IMR-90 (cell line): ENCODE data around the gene GPSM3. TPM values are rescaled to one million over a fixed set of nuclear protein-coding genes. Genes with fewer than 3 reads are reported as not detected.

Source experiments
- ATAC-seq: fragments of 200-7000 bp; cut with Tn5 transposase; 2 replicates; pipeline ENCODE4 v1.9.1; 2020; ENCODE audit warnings: low read depth, mild to moderate bottlenecking, moderate library complexity
- BruUV-seq: library from RNA; stranded (reverse); fragments of 400-500 nt; replicated peaks from 2 replicates; lab custom pipeline; 2021; lab: Mats Ljungman, UMichigan
- CTCF ChIA-PET: fragments of 300-600 bp; formaldehyde crosslinking; extraction: SDS; loops from one replicate; lab custom pipeline; 2021; ENCODE audit warnings: antibody characterized with exemption; lab: Yijun Ruan, JAX
- POLR2A ChIA-PET: fragments of 300-600 bp; sonication (Branson Sonifier 250); formaldehyde crosslinking; loops from one replicate; lab custom pipeline; 2022; ENCODE audit warnings: antibody characterized with exemption; ENCODE audit not compliant: unreplicated experiment; lab: Charles Lee
- DNase-seq: peaks from one replicate; pipeline ENCODE4 v3.0.0; 2013
- H2AFZ ChIP-seq: replicated peaks from 2 replicates; pipeline ENCODE3; 2013; ENCODE audit warnings: low read length, mild to moderate bottlenecking; ENCODE audit not compliant: poor library complexity
- H2AK5ac ChIP-seq: 2 replicates; pipeline ENCODE4 v1.6.1; 2013; ENCODE audit warnings: low read depth, low read length, inconsistent platforms
- H2AK9ac ChIP-seq: replicated peaks from 2 replicates; pipeline ENCODE3; 2013; ENCODE audit warnings: mild to moderate bottlenecking, low read depth, low read length, moderate library complexity; ENCODE audit not compliant: poor library complexity
- H2BK120ac ChIP-seq: 2 replicates; pipeline ENCODE4 v1.6.1; 2013; ENCODE audit warnings: low read depth, low read length, inconsistent platforms
- H2BK15ac ChIP-seq: 3 replicates; pipeline ENCODE4 v1.6.1; 2013; ENCODE audit warnings: low read depth, low read length, inconsistent platforms
- H2BK20ac ChIP-seq: 2 replicates; pipeline ENCODE4 v1.6.1; 2013; ENCODE audit warnings: low read depth, mild to moderate bottlenecking, inconsistent platforms, low read length, moderate library complexity
- H2BK5ac ChIP-seq: 2 replicates; pipeline ENCODE4 v1.6.1; 2013; ENCODE audit warnings: mild to moderate bottlenecking, low read depth, low read length, inconsistent platforms; ENCODE audit not compliant: poor library complexity, severe bottlenecking
- H3K14ac ChIP-seq: replicated peaks from 2 replicates; pipeline ENCODE4 v1.6.1; 2013; ENCODE audit warnings: low read depth, low read length, inconsistent platforms
- H3K18ac ChIP-seq: 2 replicates; pipeline ENCODE4 v1.6.1; 2013; ENCODE audit warnings: low read depth, low read length, control low read depth
- H3K23ac ChIP-seq: 2 replicates; pipeline ENCODE4 v1.6.1; 2013; ENCODE audit warnings: low read depth, low read length, inconsistent platforms
- H3K27ac ChIP-seq: 2 replicates; pipeline ENCODE4 v1.5.1; 2013; ENCODE audit warnings: mild to moderate bottlenecking, control low read depth, low read length; ENCODE audit not compliant: insufficient read depth
- H3K27me3 ChIP-seq: 2 replicates; pipeline ENCODE4 v1.6.1; 2013; ENCODE audit warnings: low read length; ENCODE audit not compliant: control insufficient read depth, insufficient read depth
- H3K36me3 ChIP-seq: 2 replicates; pipeline ENCODE4 v1.6.1; 2013; ENCODE audit warnings: low read length, mixed read lengths; ENCODE audit not compliant: control insufficient read depth, insufficient read depth
- H3K4ac ChIP-seq: 2 replicates; pipeline ENCODE4 v1.6.1; 2013; ENCODE audit warnings: low read depth, low read length, inconsistent platforms
- H3K4me1 ChIP-seq: 2 replicates; pipeline ENCODE4 v1.6.1; 2013; ENCODE audit warnings: low read length, mixed read lengths; ENCODE audit not compliant: control insufficient read depth, insufficient read depth
- H3K4me2 ChIP-seq: 2 replicates; pipeline ENCODE4 v1.6.1; 2013; ENCODE audit warnings: low read depth, mild to moderate bottlenecking, control low read depth, low read length, moderate library complexity
- H3K4me3 ChIP-seq: 2 replicates; pipeline ENCODE4 v1.5.1; 2013; ENCODE audit warnings: low read depth, mild to moderate bottlenecking, control low read depth, low read length, moderate library complexity; ENCODE audit not compliant: insufficient read depth
- H3K56ac ChIP-seq: 2 replicates; pipeline ENCODE4 v1.6.1; 2013; ENCODE audit warnings: low read length, inconsistent platforms; ENCODE audit not compliant: insufficient read depth; ENCODE audit errors: extremely low read depth
- H3K79me1 ChIP-seq, 2 experiments: 2 replicates each; pipeline ENCODE4 v1.6.1; 2013; ENCODE audit warnings: low read length in 2 of 2, inconsistent platforms in 1 of 2, low read depth in 1 of 2
- H3K9ac ChIP-seq: 2 replicates; pipeline ENCODE4 v1.6.1; 2013; ENCODE audit warnings: low read depth, low read length, control low read depth
- H3K9me1 ChIP-seq: 2 replicates; pipeline ENCODE4 v1.6.1; 2013; ENCODE audit warnings: low read length, inconsistent platforms; ENCODE audit not compliant: insufficient read depth
- H3K9me3 ChIP-seq: 2 replicates; pipeline ENCODE4 v1.6.1; 2013; ENCODE audit warnings: low read length; ENCODE audit not compliant: control insufficient read depth, insufficient read depth
- H4K20me1 ChIP-seq: 2 replicates; pipeline ENCODE4 v1.6.1; 2013; ENCODE audit warnings: low read length, inconsistent platforms; ENCODE audit not compliant: insufficient read depth
- H4K5ac ChIP-seq: 2 replicates; pipeline ENCODE4 v1.6.1; 2013; ENCODE audit warnings: mild to moderate bottlenecking, low read depth, low read length, control low read depth
- H4K8ac ChIP-seq, 2 experiments: 2 replicates each; pipeline ENCODE4 v1.6.1; 2013; ENCODE audit warnings: low read depth in 2 of 2, low read length in 2 of 2, control low read depth in 1 of 2, inconsistent platforms in 1 of 2
- H4K91ac ChIP-seq: 2 replicates; pipeline ENCODE4 v1.6.1; 2013; ENCODE audit warnings: low read depth, low read length, inconsistent platforms; ENCODE audit not compliant: insufficient read depth
- BHLHE40 ChIP-seq: fragments of 150-350 bp; IDR thresholded peaks from 2 replicates; pipeline ENCODE4 v1.6.1; 2016; ENCODE audit warnings: mild to moderate bottlenecking, low read depth, low read length
- CEBPB ChIP-seq: IDR thresholded peaks from 2 replicates; pipeline ENCODE4 v1.6.1; 2012; ENCODE audit warnings: low read depth, low read length, improper control_type of control experiment
- CHD1 ChIP-seq: IDR thresholded peaks from 2 replicates; pipeline ENCODE4 v1.6.1; 2012; ENCODE audit warnings: low read depth, low read length, improper control_type of control experiment
- CTCF ChIP-seq: conservative IDR thresholded peaks from 2 replicates; pipeline ENCODE4 v1.5.1; 2012; ENCODE audit warnings: mild to moderate bottlenecking, low read depth, low read length, improper control_type of control experiment
- ELK1 ChIP-seq: fragments of 150-350 bp; IDR thresholded peaks from 2 replicates; pipeline ENCODE4 v1.6.1; 2016; ENCODE audit warnings: low read depth, mild to moderate bottlenecking, low read length, moderate library complexity, borderline replicate concordance
- FOS ChIP-seq: fragments of 150-350 bp; IDR thresholded peaks from 2 replicates; pipeline ENCODE4 v1.6.1; 2016; ENCODE audit warnings: low read depth, low read length
- MAFK ChIP-seq: IDR thresholded peaks from 2 replicates; pipeline ENCODE4 v1.6.1; 2012; ENCODE audit warnings: low read depth, low read length, improper control_type of control experiment
- MAZ ChIP-seq: IDR thresholded peaks from 2 replicates; pipeline ENCODE4 v1.6.1; 2012; ENCODE audit warnings: low read depth, mild to moderate bottlenecking, low read length, improper control_type of control experiment, moderate library complexity, borderline replicate concordance
- MXI1 ChIP-seq: IDR thresholded peaks from 2 replicates; pipeline ENCODE4 v1.6.1; 2012; ENCODE audit warnings: low read depth, mild to moderate bottlenecking, low read length, moderate library complexity, borderline replicate concordance
- NFE2L2 ChIP-seq: fragments of 150-350 bp; IDR thresholded peaks from 2 replicates; pipeline ENCODE4 v1.6.1; 2016; ENCODE audit warnings: low read depth, mild to moderate bottlenecking, low read length
- POLR2A ChIP-seq: IDR thresholded peaks from 2 replicates; pipeline ENCODE4 v1.6.1; 2012; ENCODE audit warnings: mild to moderate bottlenecking, low read depth, low read length
- RAD21 ChIP-seq: IDR thresholded peaks from 2 replicates; pipeline ENCODE4 v1.6.1; 2012; ENCODE audit warnings: low read length, improper control_type of control experiment
- RCOR1 ChIP-seq: IDR thresholded peaks from 2 replicates; pipeline ENCODE4 v1.6.1; 2012; ENCODE audit warnings: mild to moderate bottlenecking, low read length, improper control_type of control experiment; ENCODE audit not compliant: insufficient replicate concordance
- RFX5 ChIP-seq: IDR thresholded peaks from 2 replicates; pipeline ENCODE4 v1.8.0; 2012; ENCODE audit warnings: low read depth, mild to moderate bottlenecking, low read length, moderate library complexity
- SMC3 ChIP-seq: fragments of 150-350 bp; IDR thresholded peaks from 2 replicates; pipeline ENCODE4 v1.6.1; 2016; ENCODE audit warnings: low read depth, mild to moderate bottlenecking, antibody characterized with exemption, low read length, moderate library complexity
- USF2 ChIP-seq: fragments of 150-350 bp; IDR thresholded peaks from 2 replicates; pipeline ENCODE4 v1.6.1; 2017; ENCODE audit warnings: mild to moderate bottlenecking, antibody characterized with exemption, low read length, low read depth
- WGBS, 2 experiments: methylation state at CpG; one replicate each; pipeline versions ENCODE4 v1.1.5 to v1.1.7; 2013; ENCODE audit warnings: missing lambda C conversion rate in 2 of 2; ENCODE audit not compliant: insufficient read length in 1 of 2; ENCODE audit errors: extremely low coverage in 2 of 2; 5-methylcytosine and 5-hydroxymethylcytosine counted together
- dilution Hi-C: fragments of 300-500 bp; cut with HindIII; formaldehyde crosslinking; loops from one replicate; pipeline ENCODE4 v1.14.3; 2018; ENCODE audit warnings: low sequenced_read_pairs; ENCODE audit not compliant: unreplicated experiment
- in situ Hi-C: fragments of 300-500 bp; cut with MboI; formaldehyde crosslinking; loops from 3 replicates; pipeline ENCODE4 v1.14.3; 2019; ENCODE audit warnings: low sequenced_read_pairs, inconsistent platforms, mixed read lengths
- intact Hi-C: fragments of 100-400 bp; cut with micrococcal nuclease; formaldehyde crosslinking; loops from 2 replicates; pipeline ENCODE4 v1.10.0; 2022
- polyA plus RNA-seq, 3 experiments: library from polyadenylated mRNA; depleted of rRNA; stranded (reverse); fragments of >200 nt; gene quantifications; 2 replicates each; pipeline ENCODE4 v1.2.3, GENCODE V29; 2012; ENCODE audit warnings: low replicate concordance in 1 of 3
- total RNA-seq: library from RNA; depleted of rRNA; stranded (reverse); fragments of >200 nt; gene quantifications from 2 replicates; pipeline ENCODE4 v1.2.3, GENCODE V29; 2012

GPSM3 gene
- total and polyA plus RNA-seq, 2 of the 4 experiments (the other 2 are of a cell fraction): 3.0 to 9.8 TPM

GRCh38 chr6:32215617-32216016 is 23.2 kb upstream of the GPSM3 start:
- WGBS, 2 experiments: no CpG with 5 or more reads among the region's 4 CpGs
- Histone ChIP-seq H4K91ac (no peak overlapping the region), H3K9me1 (no peaks in the 10 kb centered on the region), H4K5ac (no peak overlapping the region), H3K23ac (no peak overlapping the region), H2BK20ac (no peak overlapping the region), H3K9ac (no peak overlapping the region), H3K9me3 (no peaks in the 10 kb centered on the region), H3K56ac (no peak overlapping the region), H2AK9ac (no peak overlapping the region), H4K8ac (no peak overlapping the region), H4K20me1 (no peaks in the 10 kb centered on the region), H3K14ac (no peak overlapping the region), H3K27ac (no peak overlapping the region), H2AK5ac (no peak overlapping the region), H3K4me3 (no peak overlapping the region), H3K4me2 (no peak overlapping the region), H2BK5ac (no peak overlapping the region), H2BK120ac (no peak overlapping the region), H3K4ac (no peak overlapping the region), H2BK15ac (no peak overlapping the region), H2AFZ (no peak overlapping the region), H3K36me3 (no peaks in the 10 kb centered on the region), H3K79me1 (no peaks in the 10 kb centered on the region), H3K18ac (no peak overlapping the region), H3K4me1 (no peaks in the 10 kb centered on the region), H3K27me3 (peaks cover 34% of the 10 kb centered on the region)
- dilution Hi-C loops: no loop called here
- in situ Hi-C loops: no loop called here
- POLR2A ChIA-PET: no interaction called here
- no peak for ATAC-seq
- DNase-seq: no peak
- CTCF ChIA-PET: no interaction called here
- BruUV-seq: no TSS peak
- intact Hi-C loops: no loop called here
- TF ChIP-seq CTCF (no peak), MXI1 (no peak), MAZ (no peak), RAD21 (no peak), RFX5 (no peak), CEBPB (no peak), ELK1 (no peak), NFE2L2 (no peak), MAFK (no peak), USF2 (no peak), SMC3 (no peak), RCOR1 (no peak), POLR2A (no peak), CHD1 (no peak), BHLHE40 (no peak), FOS (no peak)
